H9 (cell line): ENCODE measurements around the gene FARP2. TPM values are rescaled to one million over a fixed set of nuclear protein-coding genes. Genes with fewer than 3 reads are reported as not detected.
A peak's percentile ranks its signal among the peaks of the same experiment; 100 is the strongest.

Source experiments
- DNase-seq: peaks from one replicate; pipeline ENCODE4 v3.0.0-alpha.2; 2017
- H2AFZ ChIP-seq: one replicate; pipeline ENCODE4 v1.6.1; 2013; ENCODE audit warnings: mild to moderate bottlenecking, low read length, control low read depth, moderate library complexity
- H2AK5ac ChIP-seq: 2 replicates; pipeline ENCODE4 v1.6.1; 2013; ENCODE audit warnings: low read length, control low read depth, mixed read lengths; ENCODE audit not compliant: insufficient read length
- H2BK120ac ChIP-seq: one replicate; pipeline ENCODE4 v1.6.1; 2013; ENCODE audit warnings: low read depth, mild to moderate bottlenecking, low read length, control low read depth, inconsistent platforms; ENCODE audit not compliant: poor library complexity, severe bottlenecking
- H2BK12ac ChIP-seq: 2 replicates; pipeline ENCODE4 v1.6.1; 2013; ENCODE audit warnings: low read length, control low read depth, mixed read lengths, low read depth; ENCODE audit not compliant: insufficient read length
- H2BK15ac ChIP-seq: 2 replicates; pipeline ENCODE4 v1.6.1; 2013; ENCODE audit warnings: low read depth, low read length, control low read depth
- H2BK20ac ChIP-seq: one replicate; pipeline ENCODE4 v1.6.1; 2013; ENCODE audit warnings: low read depth, mild to moderate bottlenecking, low read length, control low read depth, inconsistent platforms; ENCODE audit not compliant: poor library complexity, severe bottlenecking
- H2BK5ac ChIP-seq: 2 replicates; pipeline ENCODE4 v1.6.1; 2013; ENCODE audit warnings: low read length, control low read depth, mixed read lengths; ENCODE audit not compliant: insufficient read length
- H3K14ac ChIP-seq: 2 replicates; pipeline ENCODE4 v1.6.1; 2013; ENCODE audit warnings: low read length, control low read depth; ENCODE audit not compliant: insufficient read depth
- H3K18ac ChIP-seq: 2 replicates; pipeline ENCODE4 v1.6.1; 2013; ENCODE audit warnings: low read depth, mild to moderate bottlenecking, mixed read lengths, low read length, control low read depth; ENCODE audit not compliant: insufficient read length
- H3K23ac ChIP-seq: 2 replicates; pipeline ENCODE4 v1.6.1; 2013; ENCODE audit warnings: low read length, control low read depth, mixed read lengths, low read depth; ENCODE audit not compliant: insufficient read length
- H3K23me2 ChIP-seq: 2 replicates; pipeline ENCODE4 v1.6.1; 2013; ENCODE audit warnings: low read depth, mild to moderate bottlenecking, mixed read lengths, low read length, control low read depth; ENCODE audit not compliant: insufficient read length, poor library complexity, severe bottlenecking
- H3K27ac ChIP-seq: 2 replicates; pipeline ENCODE4 v1.5.1; 2013; ENCODE audit warnings: low read length, control low read depth, mixed read lengths, low read depth; ENCODE audit not compliant: insufficient read length
- H3K27me3 ChIP-seq: 2 replicates; pipeline ENCODE4 v1.6.1; 2013; ENCODE audit warnings: low read length, control low read depth, inconsistent platforms; ENCODE audit not compliant: insufficient read depth
- H3K4ac ChIP-seq: 2 replicates; pipeline ENCODE4 v1.6.1; 2013; ENCODE audit warnings: low read depth, mild to moderate bottlenecking, control low read depth, inconsistent platforms, low read length, moderate library complexity
- H3K4me1 ChIP-seq: 2 replicates; pipeline ENCODE4 v1.6.1; 2013; ENCODE audit warnings: low read length, control low read depth, inconsistent platforms; ENCODE audit not compliant: insufficient read depth
- H3K4me2 ChIP-seq: 2 replicates; pipeline ENCODE4 v1.6.1; 2013; ENCODE audit warnings: low read length, control low read depth, mixed read lengths; ENCODE audit not compliant: insufficient read length, insufficient read depth
- H3K56ac ChIP-seq: 2 replicates; pipeline ENCODE4 v1.6.1; 2013; ENCODE audit warnings: low read depth, mild to moderate bottlenecking, mixed read lengths, low read length, control low read depth; ENCODE audit not compliant: insufficient read length
- H3K79me1 ChIP-seq: 2 replicates; pipeline ENCODE4 v1.6.1; 2013; ENCODE audit warnings: low read depth, mild to moderate bottlenecking, moderate library complexity, low read length, control low read depth, inconsistent platforms; ENCODE audit not compliant: insufficient read depth, poor library complexity, severe bottlenecking
- H3K79me2 ChIP-seq: 2 replicates; pipeline ENCODE4 v1.6.1; 2013; ENCODE audit warnings: low read length, control low read depth, inconsistent platforms; ENCODE audit not compliant: insufficient read depth
- H3K9ac ChIP-seq: 2 replicates; pipeline ENCODE4 v1.6.1; 2013; ENCODE audit warnings: low read length, control low read depth, mixed read lengths; ENCODE audit not compliant: insufficient read length; ENCODE audit errors: extremely low read depth
- H3K9me3 ChIP-seq: one replicate; pipeline ENCODE4 v1.6.1; 2013; ENCODE audit warnings: low read depth, low read length, inconsistent platforms; ENCODE audit not compliant: control insufficient read depth
- H3T11ph ChIP-seq: one replicate; pipeline ENCODE4 v1.6.1; 2013; ENCODE audit warnings: mild to moderate bottlenecking, low read length, control low read depth, inconsistent platforms
- H4K20me1 ChIP-seq: one replicate; pipeline ENCODE4 v1.6.1; 2013; ENCODE audit not compliant: control insufficient read depth, insufficient read length, insufficient read depth
- H4K5ac ChIP-seq: 2 replicates; pipeline ENCODE4 v1.6.1; 2013; ENCODE audit warnings: low read depth, mild to moderate bottlenecking, mixed read lengths, low read length, control low read depth; ENCODE audit not compliant: insufficient read length
- H4K8ac ChIP-seq: replicated peaks from 2 replicates; pipeline ENCODE4 v1.6.1; 2013; ENCODE audit warnings: low read length, control low read depth, mixed read lengths, low read depth; ENCODE audit not compliant: insufficient read length
- H4K91ac ChIP-seq: 2 replicates; pipeline ENCODE4 v1.6.1; 2013; ENCODE audit warnings: low read depth, mild to moderate bottlenecking, moderate library complexity, mixed read lengths, low read length, control low read depth; ENCODE audit not compliant: insufficient read length
- H3K27ac Mint-ChIP-seq, 3 experiments: 2 replicates in 2 of 3; 3 replicates in 1 of 3; pipeline ENCODE4 v1.8.0; 2020 to 2021; ENCODE audit warnings: mixed read lengths in 3 of 3, mild to moderate bottlenecking in 1 of 3, moderate library complexity in 1 of 3
- H3K27me3 Mint-ChIP-seq: 2 replicates; pipeline ENCODE4 v1.8.0; 2021; ENCODE audit warnings: low read depth, mild to moderate bottlenecking, moderate library complexity, mixed read lengths
- H3K36me3 Mint-ChIP-seq, 3 experiments: 2 replicates in 2 of 3; 3 replicates in 1 of 3; pipeline ENCODE4 v1.8.0; 2020 to 2021; ENCODE audit warnings: low read depth in 3 of 3, mixed read lengths in 3 of 3; ENCODE audit not compliant: insufficient read depth in 1 of 3
- H3K4me1 Mint-ChIP-seq, 2 experiments: 2 replicates each; pipeline ENCODE4 v1.8.0; 2020; ENCODE audit warnings: mixed read lengths in 2 of 2
- H3K4me3 Mint-ChIP-seq, 2 experiments: 2 replicates in 1 of 2; 3 replicates in 1 of 2; pipeline ENCODE4 v1.8.0; 2020 to 2021; ENCODE audit warnings: mild to moderate bottlenecking in 2 of 2, mixed read lengths in 2 of 2, moderate library complexity in 1 of 2
- H3K9me3 Mint-ChIP-seq, 2 experiments: 2 replicates in 1 of 2; 3 replicates in 1 of 2; pipeline ENCODE4 v1.8.0; 2020; ENCODE audit warnings: mild to moderate bottlenecking in 2 of 2, mixed read lengths in 2 of 2, moderate library complexity in 1 of 2
- CTCF ChIP-seq: fragments of 200-600 bp; sonication (generic); conservative IDR thresholded peaks from 3 replicates; pipeline ENCODE4 v1.8.0; 2021; ENCODE audit warnings: antibody characterized with exemption, mild to moderate bottlenecking
- WGBS: extraction: QIAGEN DNeasy Blood & Tissue Kit; methylation state at CpG from one replicate; pipeline ENCODE4 v1.1.7; 2013; ENCODE audit warnings: missing lambda C conversion rate, low lambda C conversion rate, mixed read lengths; ENCODE audit not compliant: insufficient read length; ENCODE audit errors: extremely low coverage; 5-methylcytosine and 5-hydroxymethylcytosine counted together
- total RNA-seq: library from RNA; stranded (reverse); gene quantifications from 2 replicates; pipeline ENCODE4 v1.2.1, GENCODE V29; 2021

Gene FARP2
- total RNA-seq, 1 experiment from 2014 or later: 33.9 TPM

- H2BK20ac ChIP-seq: no peak overlapping the region
- no peak overlapping the region for H3K4me3 Mint-ChIP-seq
- H3K23ac ChIP-seq: no peak overlapping the region
- no peaks in the 10 kb centered on the region for H3K4me1 ChIP-seq
- H3K56ac ChIP-seq: no peak overlapping the region
- H2BK5ac ChIP-seq: no peak overlapping the region
- H3K27me3 Mint-ChIP-seq: no peaks in the 10 kb centered on the region
- no peak overlapping the region for H3K9ac ChIP-seq
- H3K4me2 ChIP-seq: no peak overlapping the region
- no peak overlapping the region for H2BK15ac ChIP-seq
- H4K91ac ChIP-seq: no peak overlapping the region
- H4K5ac ChIP-seq: no peak overlapping the region
- H3K9me3 Mint-ChIP-seq: no peaks in the 10 kb centered on the region
- H3K27ac ChIP-seq: no peak overlapping the region
- H3K36me3 Mint-ChIP-seq: peaks cover 27 to 57% (median 57%) of the 10 kb centered on the region in 3 experiments
- no peak overlapping the region for H2BK120ac ChIP-seq
- no peak overlapping the region for H3K14ac ChIP-seq
- no peak for TF ChIP-seq CTCF
- no peaks in the 10 kb centered on the region for H3K79me1 ChIP-seq
- no peak for DNase-seq
- H2AK5ac ChIP-seq: no peak overlapping the region
- no peak overlapping the region for H2AFZ ChIP-seq
- H4K20me1 ChIP-seq: no peaks in the 10 kb centered on the region
- peaks cover 1% of the 10 kb centered on the region; the same call in 1 of the 2 replicates for H3K79me2 ChIP-seq
- H3K18ac ChIP-seq: no peak overlapping the region
- H3K9me3 ChIP-seq: no peaks in the 10 kb centered on the region
- H3T11ph ChIP-seq: no peak overlapping the region
- H3K23me2 ChIP-seq: no peaks in the 10 kb centered on the region
- peak overlapping the region in 2 of 3 experiments; percentile 32 to 34; a peak in 1 of 7 replicates for H3K27ac Mint-ChIP-seq
- peaks cover 2 to 6% of the 10 kb centered on the region in 2 experiments; a peak in 2 of 4 replicates for H3K4me1 Mint-ChIP-seq
- no peak overlapping the region for H4K8ac ChIP-seq
- WGBS: no CpG with 5 or more reads among the region's 10 CpGs
- no peak overlapping the region for H3K4ac ChIP-seq
- H3K27me3 ChIP-seq: no peaks in the 10 kb centered on the region
- H2BK12ac ChIP-seq: no peak overlapping the region
Measured at GRCh38 chr2:241500016-241500415, 143.9 kb downstream of the FARP2 start.
